Loucy (cell line): ENCODE measurements around the gene FAM3B.

Source experiments
- CTCF ChIP-seq: fragments of 200-600 bp; sonication (generic); conservative IDR thresholded peaks from 2 replicates; pipeline ENCODE4 v1.5.1; 2014; ENCODE audit warnings: mild to moderate bottlenecking, antibody characterized with exemption, low read length
- EZH2phosphoT487 ChIP-seq: fragments of 200-600 bp; IDR thresholded peaks from 2 replicates; pipeline ENCODE4 v1.6.1; 2018; ENCODE audit warnings: antibody characterized with exemption, mild to moderate bottlenecking, moderate library complexity, borderline replicate concordance

GRCh38 chr21:41405321-41405720 is 88.7 kb downstream of the FAM3B start:
- TF ChIP-seq CTCF (no peak), EZH2phosphoT487 (no peak)
